ENCODE results near the gene SLC44A3.

Gene SLC44A3

GRCh38 chr1:94895518-94895917, 75.4 kb downstream of the SLC44A3 start:
- ChIA-PET POLR2A (ENCODE audit: low non-redundant PET) (no interaction called here), CTCF (interaction anchor here (0.6 kb wide), 1 partner anchor 146 kb away, joined by 5 read pairs; no protein-coding TSS in a partner anchor)
- TF ChIP-seq, protein P1, sequence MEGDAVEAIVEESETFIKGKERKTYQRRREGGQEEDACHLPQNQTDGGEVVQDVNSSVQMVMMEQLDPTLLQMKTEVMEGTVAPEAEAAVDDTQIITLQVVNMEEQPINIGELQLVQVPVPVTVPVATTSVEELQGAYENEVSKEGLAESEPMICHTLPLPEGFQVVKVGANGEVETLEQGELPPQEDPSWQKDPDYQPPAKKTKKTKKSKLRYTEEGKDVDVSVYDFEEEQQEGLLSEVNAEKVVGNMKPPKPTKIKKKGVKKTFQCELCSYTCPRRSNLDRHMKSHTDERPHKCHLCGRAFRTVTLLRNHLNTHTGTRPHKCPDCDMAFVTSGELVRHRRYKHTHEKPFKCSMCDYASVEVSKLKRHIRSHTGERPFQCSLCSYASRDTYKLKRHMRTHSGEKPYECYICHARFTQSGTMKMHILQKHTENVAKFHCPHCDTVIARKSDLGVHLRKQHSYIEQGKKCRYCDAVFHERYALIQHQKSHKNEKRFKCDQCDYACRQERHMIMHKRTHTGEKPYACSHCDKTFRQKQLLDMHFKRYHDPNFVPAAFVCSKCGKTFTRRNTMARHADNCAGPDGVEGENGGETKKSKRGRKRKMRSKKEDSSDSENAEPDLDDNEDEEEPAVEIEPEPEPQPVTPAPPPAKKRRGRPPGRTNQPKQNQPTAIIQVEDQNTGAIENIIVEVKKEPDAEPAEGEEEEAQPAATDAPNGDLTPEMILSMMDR (conservative IDR thresholded peaks at IDR 0.05; ENCODE audit: low read depth): no peak
- DNase-seq (ENCODE audit: low spot score): no peak
- no peak overlapping the region for H3K27ac ChIP-seq

DNA sequence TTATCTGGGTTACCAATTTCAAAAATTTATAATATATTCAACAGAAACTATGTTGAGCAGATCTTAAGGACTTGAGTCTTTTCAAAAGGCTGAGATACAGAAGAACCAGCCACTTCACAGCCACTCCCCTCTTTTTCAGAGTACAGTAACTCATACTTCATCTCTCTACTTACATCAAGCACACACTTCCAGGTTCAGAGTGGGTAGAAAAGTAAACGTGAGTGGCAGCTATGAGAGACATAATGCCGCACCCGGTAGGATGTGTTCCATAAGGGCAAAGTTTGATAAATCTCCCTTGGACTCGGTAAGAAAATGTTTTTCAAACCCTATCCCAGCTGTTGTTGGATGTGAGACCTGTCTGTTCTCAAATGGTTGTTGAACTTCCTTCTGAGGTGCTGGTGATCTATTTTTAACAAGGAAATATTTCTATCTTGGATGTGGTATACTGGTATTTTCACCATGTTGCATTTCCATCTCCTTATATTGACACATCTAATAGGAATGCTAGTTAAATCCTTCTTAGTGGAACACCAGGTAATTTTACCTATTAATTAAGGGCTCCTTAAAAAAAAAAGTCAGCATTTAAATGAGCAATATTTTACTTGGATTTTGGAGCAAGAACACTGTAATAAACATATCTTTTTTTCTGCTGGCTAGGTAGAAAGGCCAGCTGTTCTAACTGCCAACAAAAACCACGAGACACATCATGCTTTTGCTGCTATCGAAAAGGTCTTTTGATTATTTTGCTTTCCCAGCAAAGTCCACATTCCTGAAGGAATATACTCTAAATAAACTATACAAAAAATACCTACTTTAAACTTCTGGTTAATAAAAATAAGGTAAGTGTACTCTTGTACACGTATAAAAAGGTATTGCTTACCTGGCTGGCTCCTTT, 78.6 kb downstream of the SLC44A3 start:
- no peak for DNase-seq (ENCODE audit: low spot score)
- H3K27ac ChIP-seq: no peak overlapping the region
- CTCF ChIA-PET: interaction anchor here (1.4 kb wide), 1 partner anchor 44 kb away, joined by 4 read pairs; no protein-coding TSS in a partner anchor
- TF ChIP-seq, protein P1 (conservative IDR thresholded peaks at IDR 0.05; ENCODE audit: low read depth): no peak
- POLR2A ChIA-PET (ENCODE audit: low non-redundant PET): no interaction called here

DNA sequence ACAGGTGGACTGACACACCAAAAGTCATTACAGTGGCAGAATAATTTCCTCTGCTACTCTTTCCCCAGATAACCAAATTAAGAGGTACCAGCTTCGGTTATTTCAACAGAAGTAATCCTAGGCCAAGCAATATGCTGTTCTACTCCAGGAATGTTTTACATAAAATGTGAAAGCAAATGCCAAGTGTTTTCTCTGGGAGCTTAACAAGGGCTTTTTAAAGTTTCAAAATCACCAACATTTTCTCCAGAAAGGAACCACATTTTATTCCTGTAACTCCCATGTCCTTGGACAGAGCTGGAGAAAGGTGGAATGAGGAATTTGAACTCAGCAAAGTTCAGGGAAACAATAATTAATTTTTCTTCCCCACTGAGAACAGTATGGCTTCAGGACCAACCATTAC, 79.6 kb downstream of the SLC44A3 start:
- no peak overlapping the region for H3K27ac ChIP-seq
- ChIA-PET CTCF (interaction anchor here (1.4 kb wide), 1 partner anchor 45 kb away, joined by 4 read pairs; no protein-coding TSS in a partner anchor), POLR2A (ENCODE audit: low non-redundant PET) (no interaction called here)

DNA sequence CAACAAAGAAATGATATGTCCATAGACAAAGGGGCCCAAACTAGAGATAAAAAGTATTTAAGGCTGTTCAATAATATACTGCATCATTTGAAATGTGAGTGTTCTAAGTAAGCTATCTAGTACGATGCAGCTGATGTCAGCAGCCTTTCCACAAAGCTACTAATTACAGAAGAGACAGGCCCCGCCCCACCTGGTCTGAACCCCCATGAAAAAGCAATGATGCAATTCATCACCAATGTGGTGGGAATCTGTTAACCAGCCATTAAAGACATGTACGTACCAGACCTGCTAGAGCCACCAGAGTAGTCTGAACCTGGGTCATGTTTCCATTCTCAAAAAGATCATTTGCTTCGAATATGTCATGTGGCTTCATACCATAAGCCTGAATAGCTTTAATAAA, 81.7 kb downstream of the SLC44A3 start:
- DNase-seq (ENCODE audit: low spot score): no peak
- TF ChIP-seq, protein P1 (conservative IDR thresholded peaks at IDR 0.05; ENCODE audit: low read depth): no peak
- ChIA-PET POLR2A (ENCODE audit: low non-redundant PET) (no interaction called here), CTCF (interaction anchor here (0.6 to 1.1 kb wide), 2 partner anchors 13 to 48 kb away, joined by 3 to 4 read pairs; no protein-coding TSS in a partner anchor)
- no peak overlapping the region for H3K27ac ChIP-seq

More for the DNA sequence above, 79.6 kb downstream of the SLC44A3 start:
- no peak for DNase-seq (ENCODE audit: low spot score)
- TF ChIP-seq, protein P1 (conservative IDR thresholded peaks at IDR 0.05; ENCODE audit: low read depth): no peak

GRCh38 chr1:94903280-94904009, 83.3 kb downstream of the SLC44A3 start:
- CTCF ChIA-PET: interaction anchor here (0.7 to 1.1 kb wide), 2 partner anchors 49 to 140 kb away, joined by 3 to 4 read pairs; no protein-coding TSS in a partner anchor
- peak; percentile 9 for DNase-seq (ENCODE audit: low spot score)
- TF ChIP-seq, protein P1 (conservative IDR thresholded peaks at IDR 0.05; ENCODE audit: low read depth): no peak
- H3K27ac ChIP-seq: no peak overlapping the region
- POLR2A ChIA-PET (ENCODE audit: low non-redundant PET): no interaction called here

DNA sequence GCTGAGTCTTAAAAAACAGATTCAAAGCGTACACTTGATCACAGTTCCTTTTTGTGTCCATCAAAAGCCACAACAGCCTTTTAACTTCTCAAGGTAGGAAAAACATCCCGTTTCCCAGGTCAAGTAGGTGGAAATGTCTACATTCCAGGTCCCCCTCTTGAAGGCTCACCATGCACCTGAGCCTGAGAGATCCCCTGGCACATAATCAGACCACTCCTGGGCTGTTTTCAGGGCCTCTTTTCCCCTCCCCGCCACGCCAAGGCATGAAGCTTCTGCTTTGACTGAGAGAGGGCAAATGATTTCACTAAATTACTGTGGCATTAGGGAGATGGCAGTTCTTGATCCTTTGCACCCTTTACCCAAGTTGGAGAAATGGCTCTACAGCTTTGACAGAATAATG, 85.0 kb downstream of the SLC44A3 start:
- CTCF ChIA-PET: interaction anchor here (0.7 kb wide), 1 partner anchor 194 kb away, joined by 4 read pairs; no protein-coding TSS in a partner anchor

More for the DNA sequence above, 85.0 kb downstream of the SLC44A3 start:
- TF ChIP-seq, protein P1 (conservative IDR thresholded peaks at IDR 0.05; ENCODE audit: low read depth): no peak
- no peak for DNase-seq (ENCODE audit: low spot score)
- H3K27ac ChIP-seq: no peak overlapping the region
- POLR2A ChIA-PET (ENCODE audit: low non-redundant PET): no interaction called here
